Gastrocnemius medialis (tissue), 4 donors: ENCODE data around the gene NEMF.

ENCODE experiments used
- POLR2A ChIP-seq, 2 donors: fragments of 450-650 bp; IDR thresholded peaks; one replicate each; pipeline ENCODE4 v1.6.1; 2017; ENCODE audit warnings: antibody characterized with exemption in 2 of 2, mild to moderate bottlenecking in 2 of 2, moderate library complexity in 2 of 2
- TF ChIP-seq, protein P1 (sequence below), 5 experiments: fragments of 450-650 bp in 3 of 5; fragments of 200-600 bp in 2 of 5; sonication (generic) in 2 of 5; IDR thresholded peaks in 4 of 5; conservative IDR thresholded peaks in 1 of 5; 1 replicate in 4 of 5; 2 replicates in 1 of 5; pipeline ENCODE4 v1.5.1; 2016 to 2019; ENCODE audit warnings: antibody characterized with exemption in 5 of 5, mild to moderate bottlenecking in 3 of 5, moderate library complexity in 3 of 5

DNA sequence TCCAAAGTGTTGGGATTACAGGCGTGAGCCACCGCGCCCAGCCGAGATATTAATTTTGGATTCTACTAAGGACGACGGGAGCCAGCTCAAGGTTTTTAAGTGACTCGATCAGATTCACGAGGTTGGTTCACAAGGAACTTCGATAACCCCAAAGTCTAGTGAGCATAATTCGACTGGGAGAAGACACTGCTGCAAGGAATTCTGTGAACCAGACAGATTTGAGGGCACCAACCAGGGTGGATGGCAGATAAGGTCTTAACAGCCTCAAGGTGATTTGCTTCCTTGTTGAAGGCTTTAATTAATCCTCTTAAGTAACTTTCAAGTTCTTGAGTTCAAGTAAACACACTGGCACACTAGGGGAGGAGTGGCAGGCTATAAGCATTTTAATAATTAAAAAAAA, 85.7 kb downstream of the NEMF start:
- no peak for TF ChIP-seq POLR2A (IDR thresholded peaks at IDR 0.05)
- TF ChIP-seq, protein P1, sequence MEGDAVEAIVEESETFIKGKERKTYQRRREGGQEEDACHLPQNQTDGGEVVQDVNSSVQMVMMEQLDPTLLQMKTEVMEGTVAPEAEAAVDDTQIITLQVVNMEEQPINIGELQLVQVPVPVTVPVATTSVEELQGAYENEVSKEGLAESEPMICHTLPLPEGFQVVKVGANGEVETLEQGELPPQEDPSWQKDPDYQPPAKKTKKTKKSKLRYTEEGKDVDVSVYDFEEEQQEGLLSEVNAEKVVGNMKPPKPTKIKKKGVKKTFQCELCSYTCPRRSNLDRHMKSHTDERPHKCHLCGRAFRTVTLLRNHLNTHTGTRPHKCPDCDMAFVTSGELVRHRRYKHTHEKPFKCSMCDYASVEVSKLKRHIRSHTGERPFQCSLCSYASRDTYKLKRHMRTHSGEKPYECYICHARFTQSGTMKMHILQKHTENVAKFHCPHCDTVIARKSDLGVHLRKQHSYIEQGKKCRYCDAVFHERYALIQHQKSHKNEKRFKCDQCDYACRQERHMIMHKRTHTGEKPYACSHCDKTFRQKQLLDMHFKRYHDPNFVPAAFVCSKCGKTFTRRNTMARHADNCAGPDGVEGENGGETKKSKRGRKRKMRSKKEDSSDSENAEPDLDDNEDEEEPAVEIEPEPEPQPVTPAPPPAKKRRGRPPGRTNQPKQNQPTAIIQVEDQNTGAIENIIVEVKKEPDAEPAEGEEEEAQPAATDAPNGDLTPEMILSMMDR (IDR thresholded peaks at IDR 0.05 in 4 of 5, conservative IDR thresholded peaks at IDR 0.05 in 1 of 5): no peak
